GM12873 (cell line): Measurements from ENCODE around the gene THG1L.

Experiments used
- TF ChIP-seq, protein P1 (sequence below): IDR thresholded peaks from 2 replicates; pipeline ENCODE4 v1.5.1; 2012; ENCODE audit warnings: low read depth, mild to moderate bottlenecking, moderate library complexity, low read length, control low read depth; ENCODE audit not compliant: insufficient read depth; ENCODE audit errors: missing control alignments

Gene THG1L

DNA sequence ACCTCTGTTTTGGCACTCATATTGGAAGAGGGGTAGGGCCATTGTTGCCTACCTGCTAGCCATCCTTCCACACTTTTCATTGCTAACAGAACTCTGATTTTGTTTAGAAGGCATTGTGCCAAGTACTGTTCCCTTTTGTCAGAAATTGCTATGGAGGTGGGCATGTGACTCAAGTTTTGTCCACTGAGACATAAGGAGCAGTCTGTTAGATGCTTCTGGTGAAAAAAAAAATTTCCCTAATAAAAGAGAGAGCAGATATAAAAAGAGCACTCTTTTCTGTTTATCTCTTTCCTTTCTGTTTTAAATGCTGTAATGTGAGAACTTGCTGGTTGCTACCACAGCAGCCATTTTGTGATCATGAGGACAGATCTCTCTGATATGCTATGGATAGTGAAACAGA, 21.9 kb upstream of the THG1L start:
- TF ChIP-seq, protein P1, sequence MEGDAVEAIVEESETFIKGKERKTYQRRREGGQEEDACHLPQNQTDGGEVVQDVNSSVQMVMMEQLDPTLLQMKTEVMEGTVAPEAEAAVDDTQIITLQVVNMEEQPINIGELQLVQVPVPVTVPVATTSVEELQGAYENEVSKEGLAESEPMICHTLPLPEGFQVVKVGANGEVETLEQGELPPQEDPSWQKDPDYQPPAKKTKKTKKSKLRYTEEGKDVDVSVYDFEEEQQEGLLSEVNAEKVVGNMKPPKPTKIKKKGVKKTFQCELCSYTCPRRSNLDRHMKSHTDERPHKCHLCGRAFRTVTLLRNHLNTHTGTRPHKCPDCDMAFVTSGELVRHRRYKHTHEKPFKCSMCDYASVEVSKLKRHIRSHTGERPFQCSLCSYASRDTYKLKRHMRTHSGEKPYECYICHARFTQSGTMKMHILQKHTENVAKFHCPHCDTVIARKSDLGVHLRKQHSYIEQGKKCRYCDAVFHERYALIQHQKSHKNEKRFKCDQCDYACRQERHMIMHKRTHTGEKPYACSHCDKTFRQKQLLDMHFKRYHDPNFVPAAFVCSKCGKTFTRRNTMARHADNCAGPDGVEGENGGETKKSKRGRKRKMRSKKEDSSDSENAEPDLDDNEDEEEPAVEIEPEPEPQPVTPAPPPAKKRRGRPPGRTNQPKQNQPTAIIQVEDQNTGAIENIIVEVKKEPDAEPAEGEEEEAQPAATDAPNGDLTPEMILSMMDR = no peak

DNA sequence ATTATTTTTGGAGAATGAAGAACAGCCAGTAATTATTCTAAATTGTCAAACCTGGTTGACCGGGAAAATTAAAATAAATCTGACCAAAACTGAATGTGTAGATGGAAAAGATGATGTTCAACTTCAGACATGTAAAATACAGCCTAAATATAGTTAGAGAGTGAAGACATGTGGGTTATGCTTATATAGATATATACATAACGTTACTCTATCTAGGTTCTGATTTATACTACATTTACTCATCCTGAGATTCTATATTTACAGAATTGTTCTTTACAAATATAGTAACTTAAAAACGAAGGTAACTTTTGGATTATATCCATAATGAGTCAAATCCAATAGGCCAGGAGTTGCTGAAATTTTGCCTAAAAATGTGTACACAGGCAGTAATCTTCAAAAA, 20.8 kb upstream of the THG1L start:
- TF ChIP-seq, protein P1 = no peak

DNA sequence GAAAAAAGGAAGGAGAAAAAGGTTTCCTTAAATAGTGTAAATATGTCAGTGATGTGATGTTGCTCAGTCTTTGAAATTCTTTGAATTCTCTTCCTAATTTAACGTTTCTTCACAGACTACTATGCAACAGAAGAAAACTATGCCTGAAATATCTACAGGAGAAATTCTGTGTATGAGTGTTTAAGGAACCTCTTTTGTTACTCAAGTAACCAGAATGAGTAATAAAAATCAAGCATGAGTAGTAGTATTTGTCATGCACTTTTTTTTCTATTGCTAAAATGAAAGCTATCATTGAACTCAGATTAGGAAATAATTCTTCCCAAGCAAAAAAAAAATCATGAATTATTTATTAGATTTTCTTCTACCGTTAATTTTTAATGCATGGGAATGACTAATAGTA, 20.3 kb upstream of the THG1L start:
- TF ChIP-seq, protein P1 = no peak

DNA sequence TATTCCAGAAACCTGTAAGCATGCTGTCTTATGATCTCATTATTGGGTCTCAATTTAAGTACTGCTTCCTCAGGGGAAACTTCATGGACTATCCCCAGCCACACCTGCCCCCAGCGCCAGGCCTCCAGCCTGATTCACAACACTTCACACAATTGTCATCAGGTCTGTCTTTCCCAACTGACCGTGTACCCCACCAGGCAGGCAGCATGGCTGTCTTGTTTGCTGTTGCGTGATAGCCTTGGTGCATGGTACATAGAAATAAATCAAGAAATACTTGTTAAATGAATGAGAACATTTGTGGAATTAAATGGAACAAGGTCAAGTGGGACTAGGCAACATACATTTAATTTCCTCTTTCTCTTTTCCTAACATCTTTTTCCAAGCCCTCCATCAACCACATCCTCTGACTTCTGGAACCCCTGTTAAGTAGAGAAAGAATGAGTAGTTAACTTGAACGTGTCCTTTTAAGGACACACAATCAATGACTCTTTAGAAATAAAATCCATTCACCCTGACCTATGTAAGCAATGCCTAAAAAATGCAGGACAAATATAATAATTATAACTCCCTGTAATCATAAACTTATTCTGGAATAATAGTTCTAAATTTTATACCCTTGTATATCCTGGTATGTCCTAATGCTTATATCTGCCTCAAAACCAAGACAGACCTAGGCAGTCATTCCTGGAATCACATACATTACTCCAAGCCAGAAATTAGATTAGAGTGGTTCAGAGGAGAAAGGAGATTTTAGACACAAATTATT, 17.2 kb upstream of the THG1L start:
- TF ChIP-seq, protein P1 = no peak

DNA sequence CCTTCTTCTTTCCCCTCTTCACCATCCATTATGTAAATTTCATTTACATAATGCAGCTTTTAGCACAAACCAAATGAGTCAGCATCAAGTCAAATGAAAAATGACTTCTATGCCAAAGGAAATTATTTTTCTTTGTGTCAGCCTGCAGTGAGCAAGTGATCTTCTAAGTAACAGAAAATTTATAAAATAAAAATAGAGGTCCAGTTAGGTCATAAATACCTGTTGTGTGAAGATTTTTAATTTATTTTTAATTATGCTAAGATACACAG, 16.7 kb upstream of the THG1L start:
- TF ChIP-seq, protein P1 = no peak

DNA sequence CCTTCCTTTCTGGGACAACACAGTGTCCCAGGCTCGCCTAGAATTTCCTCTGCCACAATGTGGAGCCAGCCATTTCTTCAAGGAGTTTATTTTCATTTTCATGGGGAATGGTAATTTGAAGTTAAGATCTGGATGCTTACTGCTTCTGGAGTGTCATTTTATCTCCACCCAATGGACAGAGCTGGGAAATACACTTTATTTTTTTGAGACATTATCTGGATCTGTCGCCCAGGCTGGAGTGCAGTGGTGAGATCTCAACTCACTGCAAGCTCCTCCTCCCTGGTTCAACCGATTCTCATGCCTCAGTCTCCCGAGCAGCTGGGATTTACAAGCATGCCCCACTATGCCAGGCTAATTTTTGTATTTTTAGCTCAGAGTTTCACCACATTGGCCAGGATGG, 12.7 kb upstream of the THG1L start:
- TF ChIP-seq, protein P1 = peak; percentile 61

DNA sequence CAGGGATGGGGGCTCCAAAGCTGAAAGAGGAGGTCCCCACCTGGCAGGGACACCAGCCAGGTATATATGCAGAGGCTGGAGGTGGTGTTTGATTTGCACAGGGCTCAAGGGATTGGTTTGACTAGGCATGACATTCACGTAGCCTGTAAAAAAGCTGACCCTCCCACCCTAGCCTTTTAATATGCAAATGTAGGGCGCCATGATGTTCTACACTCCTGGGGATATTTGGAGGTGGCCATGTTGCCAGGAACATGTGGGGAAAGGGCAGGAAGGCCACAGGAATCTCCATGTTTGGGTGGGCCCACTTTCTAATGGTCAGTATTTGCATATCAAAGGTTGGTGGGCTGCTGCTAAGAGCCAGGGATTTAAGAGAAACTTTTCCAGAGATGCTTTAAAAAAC, 12.0 kb upstream of the THG1L start:
- TF ChIP-seq, protein P1 = no peak
